GM23338 (cell line): ENCODE data around the gene MAP4K4. TPM values are rescaled to one million over a fixed set of nuclear protein-coding genes. Genes with fewer than 3 reads are reported as not detected.

Source experiments
- ATAC-seq: fragments of 200-7000 bp; cut with Tn5 transposase; 3 replicates; pipeline ENCODE4 v1.9.1; 2020
- DNase-seq: peaks from one replicate; pipeline ENCODE4 v3.0.0-alpha.2; 2015; ENCODE audit warnings: low spot score
- H2AFZ ChIP-seq: fragments of 200-600 bp; sonication (generic); 2 replicates; pipeline ENCODE4 v1.8.0; 2016; ENCODE audit warnings: antibody characterized with exemption, mild to moderate bottlenecking, moderate library complexity
- H3F3A ChIP-seq: fragments of 200-600 bp; sonication (generic); replicated peaks from 2 replicates; pipeline ENCODE4 v1.8.0; 2017; ENCODE audit warnings: antibody characterized with exemption, mixed run types, low read depth
- H3K27ac ChIP-seq: fragments of 200-600 bp; sonication (generic); 2 replicates; pipeline ENCODE4 v1.6.1; 2016; ENCODE audit warnings: low read depth
- H3K27me3 ChIP-seq: fragments of 200-600 bp; sonication (generic); 2 replicates; pipeline ENCODE4 v1.8.0; 2016; ENCODE audit warnings: mild to moderate bottlenecking, mixed run types, moderate library complexity; ENCODE audit not compliant: insufficient read depth
- H3K36me3 ChIP-seq: fragments of 200-600 bp; sonication (generic); 2 replicates; pipeline ENCODE4 v1.8.0; 2016; ENCODE audit warnings: mild to moderate bottlenecking; ENCODE audit not compliant: insufficient read depth
- H3K4me1 ChIP-seq: fragments of 200-600 bp; sonication (generic); 2 replicates; pipeline ENCODE4 v1.8.0; 2016; ENCODE audit warnings: mild to moderate bottlenecking, moderate library complexity; ENCODE audit not compliant: insufficient read depth
- H3K4me2 ChIP-seq: fragments of 200-600 bp; sonication (generic); 2 replicates; pipeline ENCODE4 v1.7.1; 2017; ENCODE audit warnings: mixed run types
- H3K4me3 ChIP-seq: fragments of 200-600 bp; sonication (generic); 2 replicates; pipeline ENCODE4 v1.6.1; 2016; ENCODE audit warnings: mixed run types
- H3K79me2 ChIP-seq: fragments of 200-600 bp; sonication (generic); replicated peaks from 2 replicates; pipeline ENCODE4 v1.8.0; 2017; ENCODE audit warnings: mild to moderate bottlenecking; ENCODE audit not compliant: insufficient read depth
- H3K9me2 ChIP-seq: fragments of 200-600 bp; sonication (generic); 2 replicates; pipeline ENCODE4 v1.8.0; 2017; ENCODE audit not compliant: insufficient read depth
- H4K20me1 ChIP-seq: fragments of 200-600 bp; sonication (generic); replicated peaks from 2 replicates; pipeline ENCODE4 v1.8.0; 2017; ENCODE audit warnings: mild to moderate bottlenecking; ENCODE audit not compliant: insufficient read depth
- H3K27ac Mint-ChIP-seq: 2 replicates; pipeline ENCODE4 v1.8.0; 2020; ENCODE audit warnings: inconsistent platforms, mild to moderate bottlenecking, moderate library complexity, mixed read lengths
- H3K27me3 Mint-ChIP-seq: 3 replicates; pipeline ENCODE4 v1.8.0; 2022; ENCODE audit warnings: low read depth, mild to moderate bottlenecking, moderate library complexity, mixed read lengths, inconsistent platforms; ENCODE audit not compliant: insufficient read depth, poor library complexity
- H3K36me3 Mint-ChIP-seq: 3 replicates; pipeline ENCODE4 v1.8.0; 2021; ENCODE audit warnings: low read depth, mild to moderate bottlenecking, inconsistent platforms, moderate library complexity, mixed read lengths
- H3K4me1 Mint-ChIP-seq: 3 replicates; pipeline ENCODE4 v1.8.0; 2020; ENCODE audit warnings: mild to moderate bottlenecking, inconsistent platforms, mixed read lengths
- H3K4me3 Mint-ChIP-seq: 3 replicates; pipeline ENCODE4 v1.8.0; 2021; ENCODE audit warnings: moderate library complexity, mild to moderate bottlenecking, inconsistent platforms, mixed read lengths
- H3K9me3 Mint-ChIP-seq: 3 replicates; pipeline ENCODE4 v1.8.0; 2020; ENCODE audit warnings: moderate library complexity, mild to moderate bottlenecking, inconsistent platforms, mixed read lengths
- CREB1 ChIP-seq: fragments of 250-450 bp; sonication (Bioruptor Pico); IDR thresholded peaks from 2 replicates; pipeline ENCODE4 v1.5.0; 2020; ENCODE audit warnings: low read depth, mild to moderate bottlenecking, moderate library complexity
- CTCF ChIP-seq, 2 experiments: fragments of 200-600 bp in 1 of 2; sonication (generic) in 1 of 2; conservative IDR thresholded peaks; 2 replicates each; pipeline versions ENCODE4 v1.5.1 to v1.6.1; 2016 to 2017; ENCODE audit warnings: antibody characterized with exemption in 2 of 2, low read depth in 2 of 2, mild to moderate bottlenecking in 2 of 2, moderate library complexity in 1 of 2
- ETS1 ChIP-seq: IDR thresholded peaks from 2 replicates; pipeline ENCODE4 v1.6.1; 2016; ENCODE audit warnings: antibody characterized with exemption
- EZH2 ChIP-seq: fragments of 200-600 bp; sonication (generic); IDR thresholded peaks from one replicate; pipeline ENCODE4 v1.8.0; 2017; ENCODE audit warnings: antibody characterized with exemption, mild to moderate bottlenecking, low read depth; ENCODE audit not compliant: unreplicated experiment
- EZH2phosphoT487 ChIP-seq: fragments of 200-600 bp; sonication (generic); IDR thresholded peaks from one replicate; pipeline ENCODE4 v1.8.1; 2018; ENCODE audit warnings: antibody characterized with exemption; ENCODE audit not compliant: unreplicated experiment
- JUNB ChIP-seq: IDR thresholded peaks from one replicate; pipeline ENCODE4 v1.6.1; 2016; ENCODE audit warnings: antibody characterized with exemption; ENCODE audit not compliant: unreplicated experiment
- NANOG ChIP-seq: IDR thresholded peaks from 2 replicates; pipeline ENCODE4 v1.6.1; 2016; ENCODE audit warnings: antibody characterized with exemption, borderline replicate concordance
- POLR2AphosphoS5 ChIP-seq: IDR thresholded peaks from 2 replicates; pipeline ENCODE4 v1.6.1; 2016; ENCODE audit warnings: antibody characterized with exemption, low read depth
- STAT1 ChIP-seq: IDR thresholded peaks from one replicate; pipeline ENCODE4 v1.6.1; 2016; ENCODE audit warnings: antibody characterized with exemption; ENCODE audit not compliant: unreplicated experiment
- ZNF114 ChIP-seq: fragments of 250-450 bp; sonication (Bioruptor Pico); IDR thresholded peaks from 2 replicates; pipeline ENCODE4 v1.5.0; 2020; ENCODE audit warnings: mild to moderate bottlenecking, moderate library complexity
- ZNF331 ChIP-seq: fragments of 250-450 bp; sonication (Bioruptor Pico); IDR thresholded peaks from 2 replicates; pipeline ENCODE4 v1.5.0; 2020; ENCODE audit warnings: low read depth, mild to moderate bottlenecking, moderate library complexity
- ZNF462 ChIP-seq: fragments of 250-450 bp; sonication (Bioruptor Pico); IDR thresholded peaks from 2 replicates; pipeline ENCODE4 v1.5.0; 2020; ENCODE audit warnings: mild to moderate bottlenecking, moderate library complexity
- polyA plus RNA-seq: library from polyadenylated mRNA; unstranded; fragments of >200 nt; fragmentation: Nextera tagmentation; extraction: Ambion mirVana; gene quantifications from 2 replicates; pipeline ENCODE4 v1.2.1, GENCODE V29; 2016
- total RNA-seq: library from RNA; depleted of rRNA; stranded (reverse); fragments of >200 nt; shearing (Covaris generic); gene quantifications from 2 replicates; pipeline ENCODE4 v1.2.3, GENCODE V29; 2014
- TF ChIP-seq, protein P1 (sequence below): IDR thresholded peaks from one replicate; pipeline ENCODE4 v1.6.1; 2018; ENCODE audit warnings: antibody characterized with exemption; ENCODE audit not compliant: unreplicated experiment

MAP4K4 gene
- total and polyA plus RNA-seq, 2 experiments from 2014 or later, result 34.6 to 99.2 TPM

- peaks cover 66% of the 10 kb centered on the region for H3K79me2 ChIP-seq
- Mint-ChIP-seq H3K4me1 (peaks cover 36% of the 10 kb centered on the region), H3K9me3 (no peaks in the 10 kb centered on the region; the same call in 1 of the 3 replicates), H3K4me3 (no peak overlapping the region), H3K27ac (no peak overlapping the region), H3K36me3 (peaks cover 23% of the 10 kb centered on the region), H3K27me3 (peaks cover 2% of the 10 kb centered on the region)
- H3K4me3 ChIP-seq, result peak overlapping the region; percentile 97
- no peak overlapping the region for H3K27ac ChIP-seq
- peaks cover 8% of the 10 kb centered on the region; the same call in 1 of the 2 replicates for H3F3A ChIP-seq
- H3K4me1 ChIP-seq, result peaks cover 36% of the 10 kb centered on the region
- H3K27me3 ChIP-seq, result peaks cover 9% of the 10 kb centered on the region; the same call in 1 of the 2 replicates
- DNase-seq (peak; percentile 36), ATAC-seq (no peak)
- peaks cover 7% of the 10 kb centered on the region for H4K20me1 ChIP-seq
- H3K9me2 ChIP-seq, result no peaks in the 10 kb centered on the region
- TF ChIP-seq ZNF462 (CRISPR knock-in tag) (no peak), CREB1 (CRISPR knock-in tag) (no peak), POLR2AphosphoS5 (no peak), CTCF (conservative IDR thresholded peaks at IDR 0.05; ENCODE audit: low read depth in 2 of 2) (no peak), EZH2 (no peak), ETS1 (no peak), JUNB (no peak), NANOG (no peak), EZH2phosphoT487 (no peak), ZNF114 (no peak), STAT1 (no peak), ZNF331 (no peak)
- TF ChIP-seq, protein P1, sequence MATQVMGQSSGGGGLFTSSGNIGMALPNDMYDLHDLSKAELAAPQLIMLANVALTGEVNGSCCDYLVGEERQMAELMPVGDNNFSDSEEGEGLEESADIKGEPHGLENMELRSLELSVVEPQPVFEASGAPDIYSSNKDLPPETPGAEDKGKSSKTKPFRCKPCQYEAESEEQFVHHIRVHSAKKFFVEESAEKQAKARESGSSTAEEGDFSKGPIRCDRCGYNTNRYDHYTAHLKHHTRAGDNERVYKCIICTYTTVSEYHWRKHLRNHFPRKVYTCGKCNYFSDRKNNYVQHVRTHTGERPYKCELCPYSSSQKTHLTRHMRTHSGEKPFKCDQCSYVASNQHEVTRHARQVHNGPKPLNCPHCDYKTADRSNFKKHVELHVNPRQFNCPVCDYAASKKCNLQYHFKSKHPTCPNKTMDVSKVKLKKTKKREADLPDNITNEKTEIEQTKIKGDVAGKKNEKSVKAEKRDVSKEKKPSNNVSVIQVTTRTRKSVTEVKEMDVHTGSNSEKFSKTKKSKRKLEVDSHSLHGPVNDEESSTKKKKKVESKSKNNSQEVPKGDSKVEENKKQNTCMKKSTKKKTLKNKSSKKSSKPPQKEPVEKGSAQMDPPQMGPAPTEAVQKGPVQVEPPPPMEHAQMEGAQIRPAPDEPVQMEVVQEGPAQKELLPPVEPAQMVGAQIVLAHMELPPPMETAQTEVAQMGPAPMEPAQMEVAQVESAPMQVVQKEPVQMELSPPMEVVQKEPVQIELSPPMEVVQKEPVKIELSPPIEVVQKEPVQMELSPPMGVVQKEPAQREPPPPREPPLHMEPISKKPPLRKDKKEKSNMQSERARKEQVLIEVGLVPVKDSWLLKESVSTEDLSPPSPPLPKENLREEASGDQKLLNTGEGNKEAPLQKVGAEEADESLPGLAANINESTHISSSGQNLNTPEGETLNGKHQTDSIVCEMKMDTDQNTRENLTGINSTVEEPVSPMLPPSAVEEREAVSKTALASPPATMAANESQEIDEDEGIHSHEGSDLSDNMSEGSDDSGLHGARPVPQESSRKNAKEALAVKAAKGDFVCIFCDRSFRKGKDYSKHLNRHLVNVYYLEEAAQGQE, result no peak
- H3K36me3 ChIP-seq, result no peaks in the 10 kb centered on the region
- H2AFZ ChIP-seq, result no peak overlapping the region
- peak overlapping the region; percentile 81 for H3K4me2 ChIP-seq
These were observed 2.4 kb downstream of the MAP4K4 start for GRCh38 chr2:101699755-101700461.
